HG02642 (cell line): ENCODE results near the gene NAT10.
A peak's percentile ranks its signal among the peaks of the same experiment; 100 is the strongest.
"Not testable (repeated sequence)": the region's sequence is repeated elsewhere in the genome, so short reads cannot be mapped to it uniquely, and the experiment has no call there.

ENCODE experiments used
- ATAC-seq: cut with Tn5 transposase; IDR thresholded peaks from one replicate; pipeline ENCODE4 v1.9.1; 2021; ENCODE audit warnings: mild to moderate bottlenecking; ENCODE audit not compliant: unreplicated experiment, poor library complexity

Gene NAT10

GRCh38 chr11:34105079-34105956, at the start of gene NAT10:
Gene NAT10, plus strand, starts transcription at chr11:34105629. Its CDS starts 2,597 bp downstream, at chr11:34108226.
- ATAC-seq, result peak; percentile 92

GRCh38 chr11:34056672-34057071, 48.8 kb upstream of the NAT10 start:
- ATAC-seq, result no peak

DNA sequence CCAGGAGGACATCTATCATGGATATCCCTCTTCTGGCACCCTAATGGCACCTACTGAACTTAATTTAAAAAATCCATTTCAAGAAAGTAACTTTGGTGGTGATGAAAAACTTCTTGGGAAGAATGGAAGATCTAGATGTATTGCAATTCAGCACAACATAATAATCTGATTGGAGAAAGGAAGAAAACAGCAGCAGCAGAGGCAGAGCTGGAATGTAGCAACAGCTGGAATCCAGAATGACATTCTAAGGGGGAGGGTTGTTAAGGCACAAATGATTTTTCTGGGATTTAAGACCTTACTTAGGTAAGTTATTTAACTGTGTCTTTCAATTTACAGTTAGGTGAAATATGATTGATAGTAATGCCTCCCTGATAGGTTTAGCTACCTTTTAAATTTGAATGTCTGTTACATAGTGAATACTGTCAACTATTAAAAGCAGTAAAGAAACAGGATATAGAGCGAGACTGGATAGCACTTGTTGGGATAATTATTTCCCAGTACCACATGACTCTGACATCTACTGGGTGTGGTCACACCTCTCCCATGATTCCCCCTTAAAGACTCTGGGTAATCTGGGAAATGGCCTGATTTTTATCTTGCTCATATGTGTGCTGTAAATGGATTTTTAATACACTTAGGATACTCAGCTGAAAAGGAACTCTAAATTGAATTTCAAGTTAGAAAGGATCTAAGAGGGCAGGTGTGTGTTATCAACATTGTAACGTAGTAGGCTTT, 42.2 kb upstream of the NAT10 start:
- no peak for ATAC-seq

DNA sequence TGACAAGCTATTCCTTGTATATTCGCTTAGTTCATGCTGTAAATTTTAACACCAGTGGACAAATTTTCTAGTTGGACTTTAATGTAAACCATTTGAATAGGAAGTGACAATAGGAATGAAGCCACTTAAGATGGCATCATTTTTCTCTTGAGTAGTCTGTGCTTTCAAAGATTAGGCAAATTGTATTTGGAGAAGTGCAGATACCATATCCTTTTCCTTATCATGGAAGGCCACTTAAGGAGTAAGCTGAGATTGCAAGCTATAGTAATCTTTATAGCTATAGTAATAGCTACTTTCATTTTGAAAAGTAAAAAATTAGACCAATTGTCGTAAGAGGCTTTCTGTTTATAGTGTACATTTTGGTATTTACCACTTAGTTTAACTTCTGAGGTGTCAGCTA, 41.1 kb upstream of the NAT10 start:
- ATAC-seq, result no peak

GRCh38 chr11:34065505-34066203, 39.8 kb upstream of the NAT10 start:
- ATAC-seq, result no peak

GRCh38 chr11:34066766-34067165, 38.7 kb upstream of the NAT10 start:
- not testable (repeated sequence) for ATAC-seq

- no peak for ATAC-seq
These were observed 37.9 kb upstream of the NAT10 start for GRCh38 chr11:34067383-34068065.

GRCh38 chr11:34068111-34068510, 37.3 kb upstream of the NAT10 start:
- no peak for ATAC-seq

DNA sequence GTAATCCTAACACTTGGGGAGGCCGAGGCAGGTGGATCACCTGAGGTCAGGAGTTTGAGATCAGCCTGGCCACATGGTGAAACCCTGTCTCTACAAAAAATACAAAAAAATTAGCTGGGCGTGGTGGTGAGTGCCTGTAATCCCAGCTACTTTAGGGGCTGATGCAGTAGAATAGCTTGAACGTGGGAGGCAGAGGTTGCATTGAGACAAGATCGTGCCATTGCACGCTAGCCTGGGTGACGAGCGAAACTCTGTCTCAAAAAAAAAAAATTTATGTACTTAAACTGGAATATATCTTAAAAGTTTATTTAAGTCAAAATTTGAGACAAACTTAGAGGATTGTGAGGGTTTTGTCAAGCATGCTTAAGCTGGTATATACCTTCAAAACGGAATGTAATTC, 34.1 kb upstream of the NAT10 start:
- ATAC-seq, result not testable (repeated sequence)

DNA sequence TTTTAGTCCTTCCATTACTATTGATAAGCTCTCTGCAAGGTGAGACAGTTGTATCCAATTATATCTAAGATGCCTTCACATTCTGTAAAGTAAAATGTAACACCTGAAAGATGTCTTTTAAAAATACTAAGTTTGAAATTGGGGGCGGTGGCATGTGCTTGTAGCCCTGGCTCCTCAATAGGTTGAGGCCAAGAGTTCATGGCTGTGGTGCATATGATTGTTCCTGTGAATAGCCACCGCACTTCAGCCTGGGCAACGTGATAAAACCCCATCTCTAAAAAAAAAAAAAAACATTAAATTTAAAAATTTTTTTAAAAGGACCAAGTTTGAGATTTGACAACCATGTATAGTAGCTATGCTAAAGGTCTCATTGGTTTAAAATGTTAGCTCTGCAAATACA, 33.4 kb upstream of the NAT10 start:
- no peak for ATAC-seq

DNA sequence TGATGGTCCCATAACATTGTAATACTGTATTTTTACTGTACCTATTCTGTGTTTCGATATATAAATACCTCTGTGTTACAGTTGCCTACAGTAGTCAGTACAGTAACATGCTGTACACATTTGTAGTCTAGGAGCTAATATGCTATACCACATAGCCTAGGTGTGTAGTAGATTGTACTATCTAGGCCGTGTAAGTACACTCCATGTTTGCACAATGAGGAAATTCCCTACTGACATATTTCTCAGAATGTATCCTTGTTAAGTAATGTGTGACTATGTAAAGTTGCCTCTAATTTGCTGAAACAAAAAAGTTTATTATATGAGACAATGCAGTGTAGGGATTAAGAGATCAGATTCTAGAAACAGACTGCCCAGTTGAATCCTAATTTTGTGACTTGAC, 32.6 kb upstream of the NAT10 start:
- ATAC-seq, result no peak

DNA sequence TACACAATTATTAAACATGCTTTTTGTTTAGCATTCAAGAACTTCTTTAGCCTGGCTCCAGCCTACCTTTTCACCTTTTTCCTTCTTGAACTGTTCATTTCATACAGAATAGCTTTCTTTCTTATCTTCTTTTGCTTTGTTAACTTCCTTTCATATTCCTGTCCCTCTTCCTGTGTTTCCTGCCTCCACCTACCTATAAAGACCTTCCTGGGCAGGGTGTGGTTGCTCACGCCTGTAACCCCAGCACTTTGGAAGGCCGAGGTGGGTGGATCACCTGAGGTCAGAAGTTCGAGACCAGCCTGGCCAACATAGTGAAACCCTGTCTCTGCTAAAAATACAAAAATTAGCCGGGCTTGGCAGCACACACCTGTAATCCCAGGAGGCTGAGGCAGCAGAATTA, 31.0 kb upstream of the NAT10 start:
- no peak for ATAC-seq

DNA sequence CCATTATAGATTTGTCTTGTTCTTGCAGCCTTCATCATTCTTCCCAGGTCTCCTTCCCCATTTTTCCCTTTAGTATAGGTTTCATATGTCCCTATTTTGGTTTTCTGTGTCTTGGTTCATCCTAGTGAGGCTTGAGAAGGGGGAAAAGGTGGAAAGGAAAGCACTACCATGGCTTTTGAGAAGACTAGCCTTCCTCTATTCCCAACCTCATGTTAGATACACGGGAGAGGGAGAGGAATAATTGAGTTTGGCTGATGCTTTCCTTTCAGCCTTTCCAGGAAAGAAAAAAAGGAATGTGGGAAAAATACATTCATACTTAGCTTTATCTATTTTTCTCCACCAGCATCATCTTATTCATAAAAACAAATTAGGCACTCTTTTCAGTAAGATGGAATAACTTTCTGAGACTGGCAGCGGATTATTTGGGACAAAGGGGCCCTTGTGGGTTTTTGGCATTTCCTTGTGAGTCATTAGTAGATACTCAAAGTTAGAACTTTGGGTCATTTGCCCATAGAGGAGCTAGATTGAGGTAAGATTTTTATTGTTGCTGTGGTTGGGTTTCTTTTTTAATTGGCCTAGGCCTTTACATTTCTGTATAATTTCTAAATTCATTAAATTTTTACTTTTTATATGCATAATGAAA, 30.1 kb upstream of the NAT10 start:
- no peak for ATAC-seq

DNA sequence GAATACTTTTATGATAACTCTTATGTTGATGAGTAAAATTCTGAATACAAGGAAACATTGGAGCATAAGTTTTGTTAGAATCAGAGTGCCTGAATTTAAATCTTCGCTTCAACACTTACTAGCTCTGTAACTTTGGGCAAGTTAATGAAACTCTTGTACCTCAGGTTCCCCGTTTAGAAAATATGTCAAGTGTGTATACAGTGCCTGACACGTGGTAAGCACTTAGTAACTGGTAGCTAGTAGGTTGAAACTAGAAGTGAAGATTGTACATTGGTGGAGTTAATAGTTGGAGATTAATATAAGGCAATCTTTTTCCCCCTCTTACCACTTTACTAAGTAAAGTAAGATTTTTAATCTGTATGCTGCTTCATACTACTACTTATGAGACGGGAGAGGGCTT, 24.8 kb upstream of the NAT10 start:
- ATAC-seq, result no peak

DNA sequence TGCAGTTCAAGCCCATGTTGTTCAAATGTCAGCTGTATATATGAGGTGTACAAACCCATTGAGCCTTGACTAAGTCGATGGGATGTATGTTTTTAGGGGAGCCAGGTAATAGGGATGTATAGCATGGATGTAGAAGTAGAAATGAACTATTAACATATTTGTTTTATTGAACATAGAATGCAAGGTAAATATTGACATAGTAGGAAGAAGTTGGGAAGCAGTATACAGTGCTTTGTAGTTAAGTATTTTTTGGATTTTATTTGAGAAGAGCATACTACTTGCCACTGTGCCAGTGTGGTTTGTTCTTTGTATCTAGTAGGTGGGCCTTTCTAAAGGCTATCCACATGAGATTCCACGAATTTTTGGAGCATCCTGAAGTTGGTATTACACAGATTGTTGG, 20.8 kb upstream of the NAT10 start:
- no peak for ATAC-seq

DNA sequence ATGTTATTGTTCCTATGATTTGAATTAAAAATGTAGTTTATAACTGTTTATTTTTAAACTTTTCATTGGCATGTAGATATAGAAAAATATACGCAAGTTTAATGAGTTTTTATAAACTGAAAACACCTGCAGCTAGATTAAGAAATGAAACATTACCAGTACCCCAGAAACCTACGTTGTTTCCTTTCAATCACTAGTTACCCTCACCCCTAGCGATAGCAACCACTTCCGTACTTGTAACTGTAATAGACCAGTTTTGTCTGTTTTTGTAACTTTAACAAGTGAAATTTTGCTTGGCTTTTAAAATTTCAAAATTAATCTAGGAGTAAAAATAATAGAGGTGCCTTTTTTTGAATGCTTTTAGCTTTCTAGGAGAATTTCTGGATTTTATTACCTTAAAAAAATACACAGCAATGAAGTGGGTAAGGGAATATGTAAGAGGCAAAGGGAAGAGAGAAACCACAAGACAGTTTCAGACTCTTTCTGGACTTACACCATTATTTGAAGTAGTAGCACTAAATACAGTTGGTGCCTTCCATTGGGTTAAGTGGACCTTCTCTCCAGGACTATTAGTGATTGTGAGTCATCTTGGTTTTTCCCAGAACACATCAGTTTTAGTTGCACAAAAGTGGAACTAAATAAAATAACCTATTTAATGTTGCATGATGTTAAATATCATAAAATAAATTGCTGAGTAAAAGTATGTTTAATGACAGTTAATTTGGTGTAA, 18.7 kb upstream of the NAT10 start:
- no peak for ATAC-seq

DNA sequence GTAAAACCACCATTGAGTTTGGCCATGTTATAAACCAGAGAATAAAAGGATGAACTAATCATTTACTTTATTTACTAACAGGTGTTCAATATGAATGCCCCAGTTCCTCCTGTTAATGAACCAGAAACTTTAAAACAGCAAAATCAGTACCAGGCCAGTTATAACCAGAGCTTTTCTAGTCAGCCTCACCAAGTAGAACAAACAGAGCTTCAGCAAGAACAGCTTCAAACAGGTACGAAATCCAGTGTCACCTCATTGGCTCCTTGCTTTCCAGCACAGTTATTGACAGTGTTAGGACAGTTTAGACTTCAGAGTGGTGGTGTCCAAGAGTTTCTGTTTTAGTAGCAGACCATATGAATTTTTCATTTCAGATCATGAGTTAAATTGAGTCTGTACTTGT, 13.6 kb upstream of the NAT10 start:
- ATAC-seq, result no peak

DNA sequence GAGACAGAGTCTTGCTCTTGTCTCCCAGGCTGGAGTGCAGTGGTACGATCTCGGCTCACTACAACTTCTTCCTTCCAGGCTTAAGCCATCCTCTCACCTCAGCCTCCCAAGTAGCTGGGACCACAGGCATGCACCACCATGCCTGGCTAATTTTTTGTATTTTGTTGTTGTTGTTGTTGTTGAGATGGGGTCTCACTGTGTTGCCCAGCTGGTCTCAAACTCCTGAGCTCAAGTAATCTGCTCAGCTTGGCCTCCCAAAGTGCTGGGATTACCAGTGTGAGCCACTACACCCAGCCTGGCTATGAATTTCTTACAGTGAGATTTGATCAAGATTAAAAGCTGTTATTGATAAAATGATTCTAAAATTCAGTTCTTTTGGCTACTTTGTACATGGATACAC, 10.5 kb upstream of the NAT10 start:
- ATAC-seq, result not testable (repeated sequence)

DNA sequence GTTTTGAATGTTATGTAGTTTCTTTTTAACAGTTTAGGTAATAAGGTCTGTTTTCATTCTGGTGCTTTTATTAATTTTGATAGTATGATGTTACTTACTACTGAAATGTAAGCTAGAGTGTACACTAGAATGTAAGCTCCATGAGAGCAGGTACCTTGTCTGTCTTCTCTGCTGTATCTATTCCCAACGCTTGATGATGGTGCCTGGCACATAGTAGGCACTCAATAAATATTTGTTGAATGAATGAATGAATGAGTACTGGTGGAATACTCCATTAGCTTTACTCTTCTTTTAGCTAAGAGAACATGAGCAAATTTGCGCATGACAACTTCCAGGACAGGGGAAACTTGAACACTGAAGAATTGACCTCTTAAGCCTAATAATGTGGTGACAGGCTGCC, 6.6 kb upstream of the NAT10 start:
- ATAC-seq, result no peak
